PC-3 (cell line): Measurements from ENCODE around the gene GMPPB. TPM values are rescaled to one million over a fixed set of nuclear protein-coding genes. Genes with fewer than 3 reads are reported as not detected.
A peak's percentile ranks its signal among the peaks of the same experiment; 100 is the strongest.
"Not testable (repeated sequence)": the region's sequence is repeated elsewhere in the genome, so short reads cannot be mapped to it uniquely, and the experiment has no call there.

ENCODE experiments used
- ATAC-seq: fragments of 200-7000 bp; cut with Tn5 transposase; 2 replicates; pipeline ENCODE4 v1.9.1; 2020; ENCODE audit warnings: mild to moderate bottlenecking, moderate library complexity
- BruUV-seq: library from RNA; stranded (reverse); fragments of 400-500 nt; replicated peaks from 2 replicates; lab custom pipeline; 2021; lab: Mats Ljungman, UMichigan
- CTCF ChIA-PET: fragments of 300-600 bp; sonication (Branson Sonifier 250); formaldehyde crosslinking; loops from one replicate; lab custom pipeline; 2022; ENCODE audit warnings: antibody characterized with exemption; lab: Charles Lee
- POLR2A ChIA-PET: fragments of 300-600 bp; sonication (Branson Sonifier 250); formaldehyde crosslinking; loops from one replicate; lab custom pipeline; 2022; ENCODE audit warnings: antibody characterized with exemption; ENCODE audit not compliant: unreplicated experiment; lab: Charles Lee
- DNase-seq: peaks from one replicate; pipeline ENCODE4 v3.0.0-alpha.2; 2015
- H2AFZ ChIP-seq: fragments of 300-600 bp; sonication (generic); 2 replicates; pipeline ENCODE4 v1.6.0; 2016; ENCODE audit warnings: antibody characterized with exemption, low read length
- H3F3A ChIP-seq: fragments of 300-600 bp; sonication (generic); one replicate; pipeline ENCODE4 v1.6.0; 2017; ENCODE audit warnings: antibody characterized with exemption, low read length, control low read depth, mild to moderate bottlenecking; ENCODE audit not compliant: unreplicated experiment
- H3K27ac ChIP-seq: fragments of 300-600 bp; sonication (generic); 2 replicates; pipeline ENCODE4 v1.5.1; 2016; ENCODE audit warnings: mild to moderate bottlenecking, low read length
- H3K27me3 ChIP-seq: fragments of 300-600 bp; sonication (generic); 2 replicates; pipeline ENCODE4 v1.6.1; 2016; ENCODE audit warnings: low read length, mixed read lengths
- H3K36me3 ChIP-seq: fragments of 300-600 bp; sonication (generic); 2 replicates; pipeline ENCODE4 v1.6.1; 2016; ENCODE audit warnings: low read depth, mixed run types, low read length, mixed read lengths
- H3K4me1 ChIP-seq: fragments of 300-600 bp; sonication (generic); 2 replicates; pipeline ENCODE4 v1.5.1; 2016; ENCODE audit warnings: low read length; ENCODE audit not compliant: insufficient read depth
- H3K4me2 ChIP-seq: fragments of 300-600 bp; sonication (generic); 2 replicates; pipeline ENCODE4 v1.6.0; 2016; ENCODE audit warnings: low read length
- H3K4me3 ChIP-seq: fragments of 300-600 bp; sonication (generic); 2 replicates; pipeline ENCODE4 v1.5.1; 2016; ENCODE audit warnings: mild to moderate bottlenecking, low read length, mixed read lengths
- H3K79me2 ChIP-seq: fragments of 300-600 bp; sonication (generic); 2 replicates; pipeline ENCODE4 v1.6.1; 2017; ENCODE audit warnings: low read length, mixed read lengths
- H3K9ac ChIP-seq: fragments of 300-600 bp; sonication (generic); 2 replicates; pipeline ENCODE4 v1.6.0; 2016; ENCODE audit warnings: mild to moderate bottlenecking, low read length
- H3K9me2 ChIP-seq: fragments of 300-600 bp; sonication (generic); replicated peaks from 2 replicates; pipeline ENCODE4 v1.6.1; 2016; ENCODE audit warnings: mixed run types, low read length, mixed read lengths
- H3K9me3 ChIP-seq: fragments of 300-600 bp; sonication (generic); 2 replicates; pipeline ENCODE4 v1.6.1; 2016; ENCODE audit warnings: low read length, mixed read lengths
- H4K20me1 ChIP-seq: fragments of 300-600 bp; sonication (generic); 2 replicates; pipeline ENCODE4 v1.6.1; 2016; ENCODE audit warnings: low read length, mixed read lengths
- CTCF ChIP-seq: fragments of 300-600 bp; sonication (generic); conservative IDR thresholded peaks from 2 replicates; pipeline ENCODE4 v1.5.1; 2017; ENCODE audit warnings: antibody characterized with exemption, low read depth, mild to moderate bottlenecking, low read length
- EZH2 ChIP-seq: fragments of 300-600 bp; sonication (generic); IDR thresholded peaks from one replicate; pipeline ENCODE4 v1.6.1; 2017; ENCODE audit warnings: antibody characterized with exemption, mild to moderate bottlenecking, low read length; ENCODE audit not compliant: unreplicated experiment
- EZH2phosphoT487 ChIP-seq: fragments of 300-600 bp; sonication (generic); IDR thresholded peaks from 2 replicates; pipeline ENCODE4 v1.6.1; 2018; ENCODE audit warnings: mild to moderate bottlenecking, antibody characterized with exemption, low read length, borderline replicate concordance
- intact Hi-C: fragments of 100-400 bp; cut with micrococcal nuclease; formaldehyde crosslinking; loops from 2 replicates; pipeline ENCODE4 v1.9.0; 2023
- total RNA-seq: library from RNA; depleted of rRNA; stranded (reverse); fragments of >200 nt; gene quantifications from 2 replicates; pipeline ENCODE4 v1.2.3, GENCODE V29; 2014

Gene GMPPB
- total RNA-seq, 1 experiment from 2014 or later, result 69.5 TPM

GRCh38 chr3:49699281-49699979 lies 24.3 kb downstream of the GMPPB start:
- Histone ChIP-seq H3K27me3 (no peaks in the 10 kb centered on the region), H2AFZ (no peak overlapping the region), H3K36me3 (no peaks in the 10 kb centered on the region; the same call in 1 of the 2 replicates), H3K4me2 (no peak overlapping the region), H4K20me1 (no peaks in the 10 kb centered on the region), H3K4me1 (no peaks in the 10 kb centered on the region), H3F3A (no peaks in the 10 kb centered on the region), H3K27ac (no peak overlapping the region), H3K9me3 (no peaks in the 10 kb centered on the region), H3K79me2 (no peaks in the 10 kb centered on the region), H3K9me2 (no peaks in the 10 kb centered on the region), H3K9ac (no peak overlapping the region), H3K4me3 (no peak overlapping the region)
- DNase-seq (no peak), ATAC-seq (no peak)
- BruUV-seq, result no TSS peak
- intact Hi-C loops, result no loop called here
- ChIA-PET CTCF (no interaction called here), POLR2A (no interaction called here)
- TF ChIP-seq EZH2 (no peak), EZH2phosphoT487 (no peak), CTCF (no peak)

GRCh38 chr3:49695350-49696015 lies 28.3 kb downstream of the GMPPB start:
- POLR2A ChIA-PET, BruUV-seq: not testable (repeated sequence)

GRCh38 chr3:49694409-49695070 lies 29.2 kb downstream of the GMPPB start:
- H3K9me2 ChIP-seq, H3K36me3 ChIP-seq, H3K9ac ChIP-seq, H3K27ac ChIP-seq, H3K27me3 ChIP-seq, H3K4me2 ChIP-seq, BruUV-seq, H2AFZ ChIP-seq, POLR2A ChIA-PET, DNase-seq, H3F3A ChIP-seq, CTCF ChIA-PET, H3K4me1 ChIP-seq, H3K4me3 ChIP-seq, H3K9me3 ChIP-seq, ATAC-seq, intact Hi-C loops, H4K20me1 ChIP-seq: not testable (repeated sequence)
- peaks cover 24% of the 10 kb centered on the region for H3K79me2 ChIP-seq

More at GRCh38 chr3:49695350-49696015, 28.3 kb downstream of the GMPPB start:
- H3K9me3 ChIP-seq, DNase-seq, H3K27ac ChIP-seq, ATAC-seq, H3K4me3 ChIP-seq, H3K36me3 ChIP-seq, intact Hi-C loops, H3K9ac ChIP-seq, H3K4me2 ChIP-seq, H3K27me3 ChIP-seq, H3F3A ChIP-seq, H2AFZ ChIP-seq, H4K20me1 ChIP-seq, H3K4me1 ChIP-seq, CTCF ChIA-PET, H3K9me2 ChIP-seq: not testable (repeated sequence)
- peaks cover 15% of the 10 kb centered on the region; the same call in 1 of the 2 replicates for H3K79me2 ChIP-seq

- POLR2A ChIA-PET, ATAC-seq, H3K9me3 ChIP-seq, H3K27me3 ChIP-seq, H3K36me3 ChIP-seq, BruUV-seq, H3K4me3 ChIP-seq, H2AFZ ChIP-seq, H3K4me2 ChIP-seq, intact Hi-C loops, H3F3A ChIP-seq, DNase-seq, H3K9ac ChIP-seq, H3K27ac ChIP-seq, H3K4me1 ChIP-seq, CTCF ChIA-PET, H4K20me1 ChIP-seq, H3K9me2 ChIP-seq: not testable (repeated sequence)
- peaks cover 25% of the 10 kb centered on the region for H3K79me2 ChIP-seq
Measured at GRCh38 chr3:49691481-49691880, 32.3 kb downstream of the GMPPB start.

- H3K4me3 ChIP-seq, H3K4me1 ChIP-seq, intact Hi-C loops, H3K9me3 ChIP-seq, BruUV-seq, H3F3A ChIP-seq, H3K9me2 ChIP-seq, ATAC-seq, DNase-seq, H3K27me3 ChIP-seq, CTCF ChIA-PET, H3K9ac ChIP-seq, POLR2A ChIA-PET, H2AFZ ChIP-seq, H4K20me1 ChIP-seq, H3K27ac ChIP-seq, H3K36me3 ChIP-seq: not testable (repeated sequence)
- H3K79me2 ChIP-seq, result peaks cover 25% of the 10 kb centered on the region
- peak overlapping the region; percentile 92; the same call in 1 of the 2 replicates for H3K4me2 ChIP-seq
Measured at GRCh38 chr3:49690856-49691255, 32.9 kb downstream of the GMPPB start.
